B cell (primary cell): ENCODE measurements around the gene UGT1A5. TPM values are rescaled to one million over a fixed set of nuclear protein-coding genes. Genes with fewer than 3 reads are reported as not detected.

Source experiments
- ATAC-seq: fragments of 200-7000 bp; cut with Tn5 transposase; one replicate; pipeline ENCODE4 v1.10.0; 2021; ENCODE audit warnings: low read depth, mild to moderate bottlenecking, moderate number of reproducible peaks, moderate library complexity
- CTCF ChIA-PET: fragments of 350-600 bp; sonication (Branson Sonifier 250); formaldehyde crosslinking; loops from one replicate; lab custom pipeline; 2021; ENCODE audit warnings: antibody characterized with exemption, inconsistent platforms; lab: Charles Lee
- POLR2A ChIA-PET: fragments of 350-600 bp; sonication (Branson Sonifier 250); formaldehyde crosslinking; loops from one replicate; lab custom pipeline; 2021; ENCODE audit warnings: antibody characterized with exemption; lab: Charles Lee
- DNase-seq: peaks from one replicate; pipeline ENCODE4 v3.0.0; 2013
- H2AFZ ChIP-seq: 2 replicates; pipeline ENCODE4 v1.6.1; 2012; ENCODE audit warnings: mild to moderate bottlenecking, low read depth, low read length; ENCODE audit not compliant: insufficient read depth, poor library complexity, severe bottlenecking
- H3K27ac ChIP-seq, 2 donors: 1 replicate in 1 of 2; 2 replicates in 1 of 2; pipeline ENCODE4 v1.5.1; 2012 to 2013; ENCODE audit warnings: low read length in 2 of 2, mild to moderate bottlenecking in 2 of 2, moderate library complexity in 1 of 2
- H3K27me3 ChIP-seq, 4 experiments: fragments of 200-600 bp in 1 of 4; sonication (generic) in 1 of 4; replicated peaks in 1 of 4; 1 replicate in 2 of 4; 2 replicates in 2 of 4; pipeline versions ENCODE4 v1.6.1 to v1.7.0; 2013 to 2016; ENCODE audit warnings: low read length in 3 of 4, mild to moderate bottlenecking in 2 of 4, mixed read lengths in 1 of 4, moderate library complexity in 1 of 4; ENCODE audit not compliant: insufficient read depth in 4 of 4, control insufficient read depth in 3 of 4; ENCODE audit errors: control extremely low read depth in 1 of 4
- H3K36me3 ChIP-seq, 2 experiments: replicated peaks in 1 of 2; 1 replicate in 1 of 2; 2 replicates in 1 of 2; pipeline versions ENCODE4 v1.6.1 to v1.7.1; 2013; ENCODE audit warnings: low read length in 1 of 2; ENCODE audit not compliant: insufficient read depth in 2 of 2, control insufficient read depth in 1 of 2; ENCODE audit errors: control extremely low read depth in 1 of 2, extremely low read depth in 1 of 2
- H3K4me1 ChIP-seq, 2 donors: fragments of 200-600 bp in 1 of 2; sonication (generic) in 1 of 2; 1 replicate in 1 of 2; 2 replicates in 1 of 2; pipeline versions ENCODE4 v1.5.1 to v1.6.1; 2013 to 2017; ENCODE audit warnings: low read length in 2 of 2; ENCODE audit not compliant: control insufficient read depth in 2 of 2, insufficient read depth in 2 of 2
- H3K4me2 ChIP-seq: replicated peaks from 2 replicates; pipeline ENCODE3; 2012; ENCODE audit warnings: mild to moderate bottlenecking, low read depth, low read length; ENCODE audit not compliant: poor library complexity, severe bottlenecking
- H3K4me3 ChIP-seq, 5 experiments: fragments of 200-600 bp in 1 of 5; sonication (generic) in 1 of 5; 1 replicate in 3 of 5; 2 replicates in 2 of 5; pipeline versions ENCODE4 v1.5.1 to v1.7.0; 2011 to 2016; ENCODE audit warnings: low read length in 4 of 5, mild to moderate bottlenecking in 4 of 5, low read depth in 2 of 5, control low read depth in 1 of 5, moderate library complexity in 1 of 5; ENCODE audit not compliant: insufficient read depth in 1 of 5; ENCODE audit errors: control extremely low read depth in 1 of 5, extremely low read depth in 1 of 5
- H3K79me2 ChIP-seq: fragments of 200-600 bp; sonication (generic); one replicate; pipeline ENCODE4 v1.6.0; 2016; ENCODE audit warnings: low read length; ENCODE audit not compliant: control insufficient read depth, insufficient read depth
- H3K9ac ChIP-seq: fragments of 200-600 bp; sonication (generic); 2 replicates; pipeline ENCODE4 v1.6.1; 2017; ENCODE audit warnings: mild to moderate bottlenecking, low read length, moderate library complexity
- H3K9me3 ChIP-seq, 3 donors: one replicate each; pipeline versions ENCODE4 v1.6.1 to v1.7.1; 2013; ENCODE audit warnings: low read length in 2 of 3; ENCODE audit not compliant: control insufficient read depth in 2 of 3, insufficient read depth in 1 of 3; ENCODE audit errors: control extremely low read depth in 1 of 3
- H4K20me1 ChIP-seq: 2 replicates; pipeline ENCODE4 v1.6.0; 2012; ENCODE audit warnings: mild to moderate bottlenecking, low read length; ENCODE audit not compliant: insufficient read depth, control insufficient read depth, poor library complexity, severe bottlenecking
- H3K27ac Mint-ChIP-seq: one replicate; pipeline ENCODE4 v1.8.0; 2021; ENCODE audit warnings: mixed read lengths
- H3K27me3 Mint-ChIP-seq: one replicate; pipeline ENCODE4 v1.8.0; 2021; ENCODE audit warnings: mixed read lengths
- H3K4me1 Mint-ChIP-seq: one replicate; pipeline ENCODE4 v1.8.0; 2021; ENCODE audit warnings: mixed read lengths
- H3K4me3 Mint-ChIP-seq: one replicate; pipeline ENCODE4 v1.8.0; 2021; ENCODE audit warnings: mixed read lengths
- H3K9me3 Mint-ChIP-seq: one replicate; pipeline ENCODE4 v1.8.0; 2022; ENCODE audit warnings: mixed read lengths; ENCODE audit not compliant: insufficient read depth
- EZH2 ChIP-seq: IDR thresholded peaks from 2 replicates; pipeline ENCODE4 v1.6.1; 2012; ENCODE audit warnings: borderline replicate concordance, low read depth, mild to moderate bottlenecking, moderate library complexity, low read length; ENCODE audit not compliant: insufficient read depth, poor library complexity, severe bottlenecking
- WGBS: methylation state at CpG from one replicate; pipeline ENCODE4 v1.1.5; 2013; ENCODE audit warnings: missing lambda C conversion rate; ENCODE audit not compliant: insufficient coverage; 5-methylcytosine and 5-hydroxymethylcytosine counted together
- intact Hi-C: fragments of 100-400 bp; cut with micrococcal nuclease; formaldehyde crosslinking; loops from one replicate; pipeline ENCODE4 v1.10.0; 2022
- polyA plus RNA-seq: library from polyadenylated mRNA; depleted of rRNA; stranded (reverse); fragments of >200 nt; gene quantifications from 2 replicates; pipeline ENCODE4 v1.2.3, GENCODE V29; 2012
- total RNA-seq, 2 donors: library from RNA; stranded (reverse); fragments of 120-200 nt in 1 of 2; gene quantifications; 1 replicate in 1 of 2; 2 replicates in 1 of 2; pipeline versions ENCODE4 v1.2.3 to v1.2.4, GENCODE V29; 2013 to 2022
- TF ChIP-seq, protein P1 (sequence below): fragments of 200-600 bp; IDR thresholded peaks from one replicate; pipeline ENCODE4 v1.8.0; 2022; ENCODE audit warnings: antibody characterized with exemption, mild to moderate bottlenecking

UGT1A5 gene
- total and polyA plus RNA-seq, 2 donors (not counting 1 experiment from before 2014, with no cell fraction given): not detected

DNA sequence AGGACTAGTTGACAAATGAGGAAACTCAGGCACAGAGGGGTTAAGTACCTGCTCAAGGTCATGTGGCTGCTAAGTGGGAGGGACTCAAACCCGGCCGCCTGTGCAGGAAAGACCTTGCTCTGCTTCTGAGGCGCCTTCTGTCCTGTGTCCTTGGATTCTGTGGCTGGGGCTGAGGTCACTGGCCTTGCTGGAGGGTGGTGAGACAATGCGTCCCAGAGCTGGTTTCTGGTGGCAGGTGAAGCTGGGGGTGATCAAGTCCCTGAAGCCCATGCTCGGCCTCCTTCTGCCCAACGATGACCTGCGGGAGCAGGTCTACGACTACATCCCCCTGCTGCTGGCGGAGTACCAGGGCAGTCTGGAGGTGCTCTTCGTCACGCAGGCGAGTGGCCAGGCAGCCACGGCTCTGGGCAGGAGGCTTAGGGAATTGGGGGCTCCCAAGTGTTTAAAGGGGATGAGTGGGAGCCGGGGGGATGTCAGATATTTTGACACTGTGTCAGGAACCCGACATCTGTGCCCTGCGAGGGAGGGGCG lies 81.5 kb downstream of the UGT1A5 start:
- CTCF ChIA-PET: no interaction called here
- H3K36me3 ChIP-seq: no peaks in the 10 kb centered on the region
- H3K4me2 ChIP-seq: no peak overlapping the region
- no peaks in the 10 kb centered on the region for H3K79me2 ChIP-seq
- no peak overlapping the region for H3K4me3 ChIP-seq
- H2AFZ ChIP-seq: no peak overlapping the region
- intact Hi-C loops: no loop called here
- H3K9me3 Mint-ChIP-seq: peaks cover 2% of the 10 kb centered on the region
- no peak for ATAC-seq
- DNase-seq: no peak
- H3K4me3 Mint-ChIP-seq: no peak overlapping the region
- H3K27me3 ChIP-seq: no peaks in the 10 kb centered on the region
- no peak overlapping the region for H3K27ac Mint-ChIP-seq
- no peaks in the 10 kb centered on the region for H4K20me1 ChIP-seq
- 89% methylated on average over 17 of the region's 17 CpGs for WGBS
- H3K27ac ChIP-seq: no peak overlapping the region
- no peak overlapping the region for H3K9ac ChIP-seq
- H3K27me3 Mint-ChIP-seq: peaks cover 4% of the 10 kb centered on the region
- POLR2A ChIA-PET: no interaction called here
- TF ChIP-seq, protein P1, sequence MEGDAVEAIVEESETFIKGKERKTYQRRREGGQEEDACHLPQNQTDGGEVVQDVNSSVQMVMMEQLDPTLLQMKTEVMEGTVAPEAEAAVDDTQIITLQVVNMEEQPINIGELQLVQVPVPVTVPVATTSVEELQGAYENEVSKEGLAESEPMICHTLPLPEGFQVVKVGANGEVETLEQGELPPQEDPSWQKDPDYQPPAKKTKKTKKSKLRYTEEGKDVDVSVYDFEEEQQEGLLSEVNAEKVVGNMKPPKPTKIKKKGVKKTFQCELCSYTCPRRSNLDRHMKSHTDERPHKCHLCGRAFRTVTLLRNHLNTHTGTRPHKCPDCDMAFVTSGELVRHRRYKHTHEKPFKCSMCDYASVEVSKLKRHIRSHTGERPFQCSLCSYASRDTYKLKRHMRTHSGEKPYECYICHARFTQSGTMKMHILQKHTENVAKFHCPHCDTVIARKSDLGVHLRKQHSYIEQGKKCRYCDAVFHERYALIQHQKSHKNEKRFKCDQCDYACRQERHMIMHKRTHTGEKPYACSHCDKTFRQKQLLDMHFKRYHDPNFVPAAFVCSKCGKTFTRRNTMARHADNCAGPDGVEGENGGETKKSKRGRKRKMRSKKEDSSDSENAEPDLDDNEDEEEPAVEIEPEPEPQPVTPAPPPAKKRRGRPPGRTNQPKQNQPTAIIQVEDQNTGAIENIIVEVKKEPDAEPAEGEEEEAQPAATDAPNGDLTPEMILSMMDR: no peak
- TF ChIP-seq EZH2: no peak
- no peaks in the 10 kb centered on the region for H3K4me1 ChIP-seq
- H3K9me3 ChIP-seq: peaks cover 0 to 8% (median 0%) of the 10 kb centered on the region in 3 donors
- H3K4me1 Mint-ChIP-seq: no peaks in the 10 kb centered on the region

DNA sequence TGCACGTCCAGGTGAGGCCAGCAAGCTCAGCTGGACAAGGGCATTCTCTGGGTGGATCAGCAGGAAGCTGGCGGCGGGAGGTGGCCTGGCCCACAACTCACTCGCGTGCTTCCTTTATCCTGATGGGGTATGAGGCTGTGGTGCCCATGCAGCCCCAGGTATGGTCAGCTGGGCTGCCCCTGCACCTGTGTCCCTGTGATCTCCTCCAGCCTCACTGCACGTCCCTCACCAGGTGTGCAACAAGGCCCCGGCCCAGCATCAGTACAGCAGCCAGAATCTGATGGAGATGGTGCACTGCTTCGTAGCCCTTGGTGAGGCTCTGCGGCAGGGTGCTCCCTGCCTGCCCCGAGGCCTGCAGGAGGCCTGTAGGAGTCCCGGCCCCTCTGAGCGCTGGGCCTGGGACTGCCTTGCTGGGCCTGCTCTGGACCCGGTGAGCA lies 83.0 kb downstream of the UGT1A5 start:
- peaks cover 2% of the 10 kb centered on the region for H3K9me3 Mint-ChIP-seq
- H3K9ac ChIP-seq: no peak overlapping the region
- no peak overlapping the region for H3K4me3 ChIP-seq
- no peaks in the 10 kb centered on the region for H3K4me1 Mint-ChIP-seq
- ChIA-PET CTCF (no interaction called here), POLR2A (no interaction called here)
- no peak for DNase-seq
- no peaks in the 10 kb centered on the region for H3K79me2 ChIP-seq
- H3K4me2 ChIP-seq: no peak overlapping the region
- H3K4me3 Mint-ChIP-seq: no peak overlapping the region
- no peaks in the 10 kb centered on the region for H3K27me3 ChIP-seq
- H3K9me3 ChIP-seq: peaks cover 0 to 3% (median 0%) of the 10 kb centered on the region in 3 donors
- no peak for ATAC-seq
- no peak for TF ChIP-seq EZH2
- TF ChIP-seq, protein P1: no peak
- no peak overlapping the region for H2AFZ ChIP-seq
- no peaks in the 10 kb centered on the region for H3K36me3 ChIP-seq
- 93% methylated on average over 13 of the region's 13 CpGs for WGBS
- no peak overlapping the region for H3K27ac ChIP-seq
- no peaks in the 10 kb centered on the region for H3K4me1 ChIP-seq
- intact Hi-C loops: no loop called here
- no peaks in the 10 kb centered on the region for H4K20me1 ChIP-seq
- no peak overlapping the region for H3K27ac Mint-ChIP-seq
- H3K27me3 Mint-ChIP-seq: peaks cover 3% of the 10 kb centered on the region
